ENCODE data around the gene CPAMD8.

- TF ChIP-seq, protein P1, sequence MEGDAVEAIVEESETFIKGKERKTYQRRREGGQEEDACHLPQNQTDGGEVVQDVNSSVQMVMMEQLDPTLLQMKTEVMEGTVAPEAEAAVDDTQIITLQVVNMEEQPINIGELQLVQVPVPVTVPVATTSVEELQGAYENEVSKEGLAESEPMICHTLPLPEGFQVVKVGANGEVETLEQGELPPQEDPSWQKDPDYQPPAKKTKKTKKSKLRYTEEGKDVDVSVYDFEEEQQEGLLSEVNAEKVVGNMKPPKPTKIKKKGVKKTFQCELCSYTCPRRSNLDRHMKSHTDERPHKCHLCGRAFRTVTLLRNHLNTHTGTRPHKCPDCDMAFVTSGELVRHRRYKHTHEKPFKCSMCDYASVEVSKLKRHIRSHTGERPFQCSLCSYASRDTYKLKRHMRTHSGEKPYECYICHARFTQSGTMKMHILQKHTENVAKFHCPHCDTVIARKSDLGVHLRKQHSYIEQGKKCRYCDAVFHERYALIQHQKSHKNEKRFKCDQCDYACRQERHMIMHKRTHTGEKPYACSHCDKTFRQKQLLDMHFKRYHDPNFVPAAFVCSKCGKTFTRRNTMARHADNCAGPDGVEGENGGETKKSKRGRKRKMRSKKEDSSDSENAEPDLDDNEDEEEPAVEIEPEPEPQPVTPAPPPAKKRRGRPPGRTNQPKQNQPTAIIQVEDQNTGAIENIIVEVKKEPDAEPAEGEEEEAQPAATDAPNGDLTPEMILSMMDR (IDR thresholded peaks at IDR 0.05): no peak
- no peak for TF ChIP-seq POLR2A (IDR thresholded peaks at IDR 0.05)
These were observed 179.2 kb downstream of the CPAMD8 start for GRCh38 chr19:16847430-16847829.

All from body of pancreas (tissue), 4 donors.